IgD-negative memory B cell (primary cell): ENCODE data around the gene MAGEB6B. TPM values are rescaled to one million over a fixed set of nuclear protein-coding genes. Genes with fewer than 3 reads are reported as not detected.
"Not testable (repeated sequence)": the region's sequence is repeated elsewhere in the genome, so short reads cannot be mapped to it uniquely, and the experiment has no call there.

Experiments
- H3K27ac Mint-ChIP-seq, 3 donors: one replicate each; pipeline ENCODE4 v1.8.0; 2020 to 2022; ENCODE audit warnings: mild to moderate bottlenecking in 3 of 3, mixed read lengths in 3 of 3, moderate library complexity in 1 of 3
- H3K27me3 Mint-ChIP-seq: one replicate; pipeline ENCODE4 v1.8.0; 2021; ENCODE audit warnings: mixed read lengths
- H3K36me3 Mint-ChIP-seq: one replicate; pipeline ENCODE4 v1.8.0; 2020; ENCODE audit warnings: mild to moderate bottlenecking, mixed read lengths
- H3K4me1 Mint-ChIP-seq, 3 donors: one replicate each; pipeline ENCODE4 v1.8.0; 2020 to 2022; ENCODE audit warnings: mixed read lengths in 3 of 3, mild to moderate bottlenecking in 1 of 3
- H3K4me3 Mint-ChIP-seq, 4 donors: one replicate each; pipeline ENCODE4 v1.8.0; 2020 to 2022; ENCODE audit warnings: mild to moderate bottlenecking in 4 of 4, mixed read lengths in 4 of 4, moderate library complexity in 3 of 4
- H3K9me3 Mint-ChIP-seq, 3 donors: one replicate each; pipeline ENCODE4 v1.8.0; 2020 to 2021; ENCODE audit warnings: mixed read lengths in 3 of 3, mild to moderate bottlenecking in 1 of 3
- polyA plus RNA-seq: library from polyadenylated mRNA; unstranded; fragments of 300-500 nt; fragmentation: Illumina TruSeq; gene quantifications from one replicate; pipeline ENCODE4 v1.2.3, GENCODE V29; 2021

MAGEB6B gene
- not detected for polyA plus RNA-seq

- Mint-ChIP-seq H3K4me1 (no peaks in the 10 kb centered on the region), H3K27me3 (no peaks in the 10 kb centered on the region), H3K4me3 (no peak within 1 kb of the TSS), H3K9me3 (peaks cover 2 to 11% (median 4%) of the 10 kb centered on the region in 3 donors), H3K27ac (no peak within 1 kb of the TSS), H3K36me3 (no peaks in the 10 kb centered on the region)
Measured at GRCh38 chrX:26160301-26160700, at the start of gene MAGEB6B. Gene MAGEB6B (plus strand): TSS chrX:26160601. CDS start chrX:26160601, 0 bp downstream.

GRCh38 chrX:26138274-26138673 lies 22.1 kb upstream of the MAGEB6B start, which contains the start of gene MAGEB18:
Gene MAGEB18 (plus strand): TSS chrX:26138343. CDS start chrX:26138986, 643 bp downstream.
- H3K4me1 Mint-ChIP-seq, result no peaks in the 10 kb centered on the region
- no peak within 1 kb of the TSS for H3K4me3 Mint-ChIP-seq
- H3K27ac Mint-ChIP-seq, result no peak within 1 kb of the TSS
- H3K36me3 Mint-ChIP-seq, result no peaks in the 10 kb centered on the region
- H3K9me3 Mint-ChIP-seq, result peaks cover 0 to 3% (median 1%) of the 10 kb centered on the region in 3 donors
- H3K27me3 Mint-ChIP-seq, result no peaks in the 10 kb centered on the region

GRCh38 chrX:26146024-26146423 lies 14.4 kb upstream of the MAGEB6B start:
- Mint-ChIP-seq H3K27me3 (no peaks in the 10 kb centered on the region), H3K36me3 (peaks cover 2% of the 10 kb centered on the region), H3K27ac (no peak overlapping the region), H3K9me3 (peaks cover 0 to 3% (median 2%) of the 10 kb centered on the region in 3 donors), H3K4me1 (no peaks in the 10 kb centered on the region), H3K4me3 (no peak overlapping the region)

GRCh38 chrX:26192204-26192603 lies 31.8 kb downstream of the MAGEB6B start, which contains the start of gene MAGEB6:
Gene MAGEB6 (plus strand): TSS chrX:26192440. CDS start chrX:26193847, 1,407 bp downstream.
- Mint-ChIP-seq H3K9me3 (peaks cover 0 to 7% (median 0%) of the 10 kb centered on the region in 3 donors), H3K27me3 (no peaks in the 10 kb centered on the region), H3K4me1 (no peaks in the 10 kb centered on the region), H3K36me3 (no peaks in the 10 kb centered on the region), H3K4me3 (no peak within 1 kb of the TSS), H3K27ac (peak within 1 kb of the TSS in 1 of 3 donors; percentile 26)

GRCh38 chrX:26203561-26203960 lies 43.2 kb downstream of the MAGEB6B start:
- H3K9me3 Mint-ChIP-seq, result peaks cover 0 to 1% (median 0%) of the 10 kb centered on the region in 3 donors
- H3K4me1 Mint-ChIP-seq, result no peaks in the 10 kb centered on the region
- no peaks in the 10 kb centered on the region for H3K27me3 Mint-ChIP-seq
- no peak overlapping the region for H3K27ac Mint-ChIP-seq
- no peaks in the 10 kb centered on the region for H3K36me3 Mint-ChIP-seq
- no peak overlapping the region for H3K4me3 Mint-ChIP-seq

GRCh38 chrX:26204717-26205116 lies 44.3 kb downstream of the MAGEB6B start:
- not testable (repeated sequence) for H3K27ac Mint-ChIP-seq, H3K4me3 Mint-ChIP-seq, H3K4me1 Mint-ChIP-seq, H3K27me3 Mint-ChIP-seq, H3K36me3 Mint-ChIP-seq, H3K9me3 Mint-ChIP-seq

- H3K27ac Mint-ChIP-seq, result no peak overlapping the region
- H3K4me1 Mint-ChIP-seq, result no peaks in the 10 kb centered on the region
- no peaks in the 10 kb centered on the region for H3K36me3 Mint-ChIP-seq
- no peak overlapping the region for H3K4me3 Mint-ChIP-seq
- H3K9me3 Mint-ChIP-seq, result no peaks in the 10 kb centered on the region
- H3K27me3 Mint-ChIP-seq, result no peaks in the 10 kb centered on the region
Measured at GRCh38 chrX:26208012-26208411, 47.6 kb downstream of the MAGEB6B start.

Other genes with a start within 250 kb of the MAGEB6B start
- not detected for gene MAGEB18, start 22.3 kb upstream of the MAGEB6B start, polyA plus RNA-seq
- not detected for gene MAGEB6, start 31.8 kb downstream of the MAGEB6B start, polyA plus RNA-seq
- not detected for gene MAGEB5, start 55.6 kb downstream of the MAGEB6B start, polyA plus RNA-seq